ENCODE data around the gene ZP1.

- TF ChIP-seq CTCF (conservative IDR thresholded peaks at IDR 0.05; ENCODE audit: low read depth, low read length) (no peak), MAFK (IDR thresholded peaks at IDR 0.05; ENCODE audit: low read depth, low read length) (no peak), ELK1 (IDR thresholded peaks at IDR 0.05; ENCODE audit: borderline replicate concordance, low read depth, low read length) (no peak), CHD1 (IDR thresholded peaks at IDR 0.05; ENCODE audit: low read depth, low read length) (no peak), RFX5 (IDR thresholded peaks at IDR 0.05; ENCODE audit: low read depth, low read length) (no peak), FOS (IDR thresholded peaks at IDR 0.05; ENCODE audit: low read depth, low read length) (no peak), MXI1 (IDR thresholded peaks at IDR 0.05; ENCODE audit: borderline replicate concordance, low read depth, low read length) (no peak), POLR2A (IDR thresholded peaks at IDR 0.05; ENCODE audit: low read depth, low read length) (no peak), SMC3 (IDR thresholded peaks at IDR 0.05; ENCODE audit: low read depth, low read length) (no peak)
Observed at GRCh38 chr11:60851327-60852104, 15.8 kb upstream of the ZP1 start.
